LNCaP clone FGC (cell line): ENCODE data around the gene COMMD1.

Experiments
- DNase-seq: peaks from one replicate; pipeline ENCODE4 v3.0.0-alpha.2; 2011; ENCODE audit warnings: low read depth
- H3K4me3 ChIP-seq: 2 replicates; pipeline ENCODE4 v1.5.1; 2011; ENCODE audit warnings: mild to moderate bottlenecking, low read depth, low read length, control low read depth
- TF ChIP-seq, protein P1 (sequence below): IDR thresholded peaks from 2 replicates; pipeline ENCODE4 v1.5.1; 2012; ENCODE audit warnings: mild to moderate bottlenecking; ENCODE audit not compliant: control insufficient read depth, insufficient read depth; ENCODE audit errors: extremely low read depth

Gene COMMD1

DNA sequence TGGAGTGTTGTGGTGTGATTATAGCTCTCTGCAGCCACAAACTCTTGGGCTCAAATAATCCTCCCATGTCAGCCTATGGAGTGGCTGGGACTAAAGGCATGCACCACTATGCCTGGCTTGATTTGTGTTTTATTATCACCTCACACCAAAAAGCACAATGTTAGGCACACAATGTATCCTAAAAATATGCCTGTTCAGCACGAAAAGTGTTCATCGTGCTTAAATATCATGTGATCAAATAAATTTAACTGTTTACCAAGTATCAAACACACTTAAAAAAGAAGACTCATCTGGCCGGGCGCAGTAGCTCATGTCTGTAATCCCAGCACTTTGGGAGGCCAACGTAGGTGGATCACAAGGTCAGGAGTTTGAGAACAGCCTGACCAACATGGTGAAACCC lies 22.6 kb upstream of the COMMD1 start:
- TF ChIP-seq, protein P1, sequence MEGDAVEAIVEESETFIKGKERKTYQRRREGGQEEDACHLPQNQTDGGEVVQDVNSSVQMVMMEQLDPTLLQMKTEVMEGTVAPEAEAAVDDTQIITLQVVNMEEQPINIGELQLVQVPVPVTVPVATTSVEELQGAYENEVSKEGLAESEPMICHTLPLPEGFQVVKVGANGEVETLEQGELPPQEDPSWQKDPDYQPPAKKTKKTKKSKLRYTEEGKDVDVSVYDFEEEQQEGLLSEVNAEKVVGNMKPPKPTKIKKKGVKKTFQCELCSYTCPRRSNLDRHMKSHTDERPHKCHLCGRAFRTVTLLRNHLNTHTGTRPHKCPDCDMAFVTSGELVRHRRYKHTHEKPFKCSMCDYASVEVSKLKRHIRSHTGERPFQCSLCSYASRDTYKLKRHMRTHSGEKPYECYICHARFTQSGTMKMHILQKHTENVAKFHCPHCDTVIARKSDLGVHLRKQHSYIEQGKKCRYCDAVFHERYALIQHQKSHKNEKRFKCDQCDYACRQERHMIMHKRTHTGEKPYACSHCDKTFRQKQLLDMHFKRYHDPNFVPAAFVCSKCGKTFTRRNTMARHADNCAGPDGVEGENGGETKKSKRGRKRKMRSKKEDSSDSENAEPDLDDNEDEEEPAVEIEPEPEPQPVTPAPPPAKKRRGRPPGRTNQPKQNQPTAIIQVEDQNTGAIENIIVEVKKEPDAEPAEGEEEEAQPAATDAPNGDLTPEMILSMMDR: no peak
- H3K4me3 ChIP-seq: no peak overlapping the region
- DNase-seq: no peak

DNA sequence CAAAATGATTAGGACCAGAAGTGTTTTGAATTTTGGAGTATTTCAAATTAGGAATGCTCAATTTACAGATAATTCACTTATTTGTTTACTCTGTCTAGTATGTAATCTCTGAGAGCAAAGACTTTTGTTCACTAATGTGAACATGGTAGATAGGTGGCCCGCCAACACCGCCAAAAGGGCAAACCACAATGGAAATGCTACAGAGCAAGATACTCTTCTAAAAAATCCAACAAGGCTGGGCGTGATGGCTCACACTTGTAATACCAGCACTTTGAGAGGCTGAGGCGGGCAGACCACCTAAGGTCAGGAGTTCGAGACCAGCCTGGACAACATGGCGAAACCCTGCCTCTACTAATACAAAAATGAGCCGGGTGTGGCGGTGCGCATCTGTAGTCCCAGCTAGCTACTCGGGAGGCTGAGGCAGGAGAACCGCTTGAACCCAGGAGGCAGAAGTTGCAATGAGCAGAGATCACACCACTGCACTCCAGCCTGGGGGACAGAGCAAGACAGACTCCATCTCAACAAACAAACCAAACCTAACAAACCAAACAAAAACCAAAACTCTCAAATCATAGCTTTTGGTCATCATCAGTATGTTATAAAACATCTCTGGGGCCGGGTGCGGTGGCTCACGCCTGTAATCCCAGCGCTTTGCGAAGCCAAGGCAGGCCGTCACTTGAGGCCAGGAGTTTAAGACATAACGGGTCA lies 19.4 kb upstream of the COMMD1 start:
- DNase-seq: no peak
- no peak overlapping the region for H3K4me3 ChIP-seq
- TF ChIP-seq, protein P1: no peak

DNA sequence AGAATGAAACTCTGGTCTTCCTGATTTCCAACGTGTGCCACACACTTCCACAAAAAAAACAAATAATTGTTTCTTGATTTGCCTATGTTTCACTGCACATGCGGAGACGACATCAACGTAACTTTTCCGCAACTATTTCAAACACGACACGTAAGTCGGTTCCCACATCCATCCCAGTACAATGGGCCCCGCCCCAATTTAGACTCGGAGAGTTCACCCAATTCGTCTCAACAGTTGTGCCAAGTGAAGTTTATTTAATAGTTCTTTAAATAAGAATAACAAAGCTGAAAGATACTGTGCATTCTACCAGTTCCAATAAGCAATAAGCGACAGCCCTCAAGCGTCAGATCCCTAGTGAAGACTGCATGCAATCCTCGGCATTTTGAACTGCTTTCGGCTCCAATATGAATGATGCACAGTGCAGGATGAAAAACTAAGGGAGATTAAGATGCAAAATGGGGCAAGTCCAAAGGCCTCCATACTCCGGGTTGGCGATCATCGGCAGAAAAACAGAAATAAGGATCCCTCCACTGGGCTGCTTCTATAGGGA lies 17.7 kb upstream of the COMMD1 start:
- H3K4me3 ChIP-seq: peak overlapping the region; percentile 92
- no peak for DNase-seq
- TF ChIP-seq, protein P1: no peak

DNA sequence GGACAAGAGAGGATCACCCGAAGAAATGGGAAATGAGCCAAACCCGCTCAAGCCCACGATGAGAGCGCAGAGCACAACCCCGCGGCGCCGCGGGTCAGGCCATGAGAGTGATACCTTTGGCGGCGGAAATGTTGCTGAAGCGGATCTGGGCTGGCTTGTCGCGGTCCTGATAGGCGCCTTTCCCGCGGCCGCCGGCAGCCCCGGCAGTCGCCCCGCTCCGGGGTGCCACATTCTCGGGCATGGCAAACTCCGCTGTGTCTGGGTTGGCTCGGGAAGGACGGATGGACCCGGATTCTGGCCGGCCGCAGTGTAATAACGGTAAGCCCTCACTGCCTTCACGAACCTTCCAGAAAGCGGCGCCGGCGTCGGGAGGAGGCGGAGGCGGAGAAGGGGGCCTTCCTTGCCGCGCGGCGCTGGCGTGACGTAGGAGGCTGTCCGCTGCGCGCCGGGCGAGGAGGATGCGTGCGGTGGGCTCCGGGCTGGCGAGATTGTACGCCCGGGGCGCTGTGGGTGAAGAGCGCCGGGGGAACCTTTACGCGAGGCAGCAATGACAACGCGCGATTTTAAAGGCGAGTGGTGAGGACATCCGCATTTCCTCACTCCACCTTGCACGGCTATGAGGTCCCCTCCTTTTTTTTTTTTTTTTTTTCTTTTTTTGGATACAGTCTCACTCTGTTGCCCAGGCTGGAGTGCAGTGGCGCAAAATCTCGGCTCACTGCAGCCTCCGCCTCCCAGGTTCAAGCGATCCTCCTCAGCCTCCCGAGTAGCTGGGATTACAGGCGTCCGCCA lies 17.0 kb upstream of the COMMD1 start, which contains the start of gene CCT4:
CCT4 (minus strand) TSS at position 390 of the 789 bp plus-strand sequence; CDS start at position 241, 149 bp downstream.
- no peak for DNase-seq
- H3K4me3 ChIP-seq: peak within 1 kb of the TSS; percentile 92
- TF ChIP-seq, protein P1: no peak

DNA sequence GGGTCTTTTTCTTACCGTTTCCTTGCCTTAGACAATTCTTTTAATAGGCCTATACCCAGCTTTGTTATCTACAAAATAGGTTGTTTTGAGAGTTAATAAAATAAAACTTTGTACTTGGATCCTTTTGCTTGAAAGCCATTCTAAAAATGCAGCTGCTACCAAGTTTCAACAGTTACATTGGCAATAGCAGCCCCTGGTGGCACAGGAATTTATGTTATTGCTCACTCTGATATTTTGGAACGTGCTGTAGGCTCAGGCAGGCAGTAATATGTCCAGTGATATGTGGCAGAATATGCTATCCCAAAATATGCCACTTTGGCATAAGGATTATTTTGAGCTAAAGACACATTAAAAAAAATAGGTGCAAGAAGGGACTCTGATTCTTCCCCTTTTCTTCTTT lies 6.7 kb upstream of the COMMD1 start:
- DNase-seq: no peak
- H3K4me3 ChIP-seq: no peak overlapping the region
- TF ChIP-seq, protein P1: peak; percentile 65

DNA sequence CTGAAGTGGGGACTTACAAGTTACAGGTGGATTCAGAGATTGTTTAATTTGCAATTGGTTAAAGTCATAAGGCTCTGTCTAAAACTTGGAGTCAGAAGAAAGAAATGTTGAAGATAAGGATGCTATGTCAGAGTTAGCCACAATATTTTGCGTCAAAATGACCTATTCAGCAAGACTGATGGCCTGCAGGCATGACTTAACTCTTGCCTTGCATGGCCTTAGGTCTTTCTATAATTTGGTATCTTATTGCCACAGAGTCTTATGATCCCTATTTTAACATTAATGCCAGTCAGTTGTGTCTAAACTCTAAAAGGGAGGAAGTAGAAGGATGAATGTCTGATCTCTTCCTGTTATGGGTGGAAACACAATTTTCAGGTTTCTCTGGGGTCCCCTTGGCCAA lies 5.2 kb upstream of the COMMD1 start:
- DNase-seq: no peak
- TF ChIP-seq, protein P1: no peak
- H3K4me3 ChIP-seq: no peak overlapping the region
